Measurements from ENCODE around the gene SGCD.

SGCD gene

DNA sequence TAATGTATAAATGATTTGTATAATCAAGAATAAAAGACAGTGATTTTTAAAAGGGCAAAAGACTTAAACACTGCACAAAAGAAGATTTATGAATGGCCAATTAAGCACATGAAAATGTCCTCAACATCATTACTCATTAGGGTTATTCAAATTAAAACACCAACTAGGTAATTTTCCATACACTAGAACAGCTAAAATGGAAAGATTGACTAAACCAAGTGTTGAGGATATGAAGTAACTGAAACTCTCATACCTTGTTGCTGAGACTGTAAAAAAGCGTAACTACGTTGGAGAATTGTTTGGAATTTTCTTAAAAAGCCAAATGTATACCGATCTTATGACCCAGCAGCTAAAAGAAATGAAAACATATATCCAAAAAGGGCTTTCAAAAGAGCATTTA is 144.9 kb downstream of the SGCD start:
- no peak for DNase-seq

- no peak for DNase-seq
Measured at GRCh38 chr5:156473269-156473908, 146.4 kb downstream of the SGCD start.

- DNase-seq = no peak
Measured at GRCh38 chr5:156474251-156474650, 147.3 kb downstream of the SGCD start.

- no peak for DNase-seq
Measured at GRCh38 chr5:156475182-156476157, 148.5 kb downstream of the SGCD start.

DNA sequence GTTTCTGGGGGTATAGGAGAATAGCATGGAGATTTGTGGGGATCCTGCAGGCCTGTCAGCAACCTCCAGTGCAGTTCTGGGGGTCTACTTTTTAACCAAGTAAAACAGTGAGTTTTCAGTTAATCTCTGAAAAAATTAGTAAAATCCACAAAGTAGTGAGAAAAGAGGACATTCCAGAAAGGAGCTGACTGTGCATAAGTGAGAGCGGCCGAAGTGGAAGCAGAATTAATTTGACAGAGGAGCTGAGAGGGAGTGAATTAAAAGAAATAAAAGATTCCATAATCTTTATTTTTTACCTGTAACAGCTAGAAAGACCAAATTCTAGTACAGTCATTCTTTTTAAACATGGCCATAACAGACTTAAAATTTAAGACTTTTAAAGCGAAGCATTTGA is 149.2 kb downstream of the SGCD start:
- no peak for DNase-seq

DNA sequence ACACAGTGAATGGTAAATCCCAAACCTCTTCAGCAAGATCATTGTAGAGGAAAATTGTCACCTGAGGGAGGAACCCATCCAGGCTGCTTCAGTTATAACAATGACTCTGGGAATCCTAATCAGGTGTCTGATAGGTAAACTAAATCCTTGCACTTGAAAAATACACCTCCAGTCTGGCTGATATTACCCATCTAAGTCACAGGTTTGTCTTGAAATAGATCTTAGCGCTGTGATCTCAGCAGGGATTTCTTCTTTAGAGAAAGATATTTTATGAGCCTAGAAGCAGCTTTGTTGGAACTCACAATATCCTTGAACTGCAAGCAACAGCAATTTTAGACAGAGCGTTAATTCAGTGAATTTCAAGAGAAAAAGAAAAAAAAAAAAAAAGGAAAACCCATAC is 149.7 kb downstream of the SGCD start:
- DNase-seq = no peak

GRCh38 chr5:156477196-156477595 is 150.2 kb downstream of the SGCD start:
- no peak for DNase-seq

DNA sequence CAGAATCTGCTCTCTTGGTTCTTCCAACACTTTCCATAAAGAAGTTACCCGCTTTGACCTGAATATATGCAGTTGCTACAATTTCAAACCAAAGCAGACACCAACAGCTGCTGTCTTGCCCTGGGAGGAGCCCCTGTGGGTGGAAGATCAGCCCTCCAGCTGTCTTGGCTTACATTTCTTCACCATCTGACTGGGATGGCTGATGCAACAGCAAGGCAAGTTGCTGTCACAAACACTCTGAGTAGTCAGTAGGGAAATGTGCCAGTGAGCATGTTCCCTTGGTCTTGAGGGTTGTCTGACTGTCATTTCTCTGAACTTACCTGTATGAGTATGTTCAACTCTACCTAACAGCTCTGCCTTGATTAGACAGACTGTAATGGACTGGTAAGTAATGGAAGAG is 152.9 kb downstream of the SGCD start:
- no peak for DNase-seq

- no peak for DNase-seq
Measured at GRCh38 chr5:156481741-156482140, 154.8 kb downstream of the SGCD start.

GRCh38 chr5:156482818-156483217 is 155.9 kb downstream of the SGCD start:
- no peak for DNase-seq

- no peak for DNase-seq
Measured at GRCh38 chr5:156486394-156487238, 159.7 kb downstream of the SGCD start.

GRCh38 chr5:156491766-156492165 is 164.8 kb downstream of the SGCD start:
- no peak for DNase-seq

DNA sequence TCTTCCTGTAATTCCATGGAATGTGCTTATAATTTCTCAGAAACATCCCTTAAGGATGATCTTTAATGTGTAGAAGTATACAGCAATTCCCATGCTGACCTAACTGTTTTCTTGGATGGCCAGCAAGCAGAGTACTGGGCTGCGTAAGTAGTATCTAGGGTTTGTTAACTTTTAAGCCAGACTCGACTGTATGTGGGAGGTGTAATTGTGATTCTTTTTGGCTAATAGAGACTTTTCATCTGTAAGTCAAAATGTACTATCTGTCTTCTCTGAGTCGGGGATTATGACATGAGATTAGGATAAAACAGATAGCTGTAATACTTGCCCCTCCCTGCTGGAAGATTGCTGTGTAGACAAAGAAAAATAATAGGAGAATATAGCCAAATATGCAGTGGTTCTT is 169.3 kb downstream of the SGCD start:
- DNase-seq = no peak

DNA sequence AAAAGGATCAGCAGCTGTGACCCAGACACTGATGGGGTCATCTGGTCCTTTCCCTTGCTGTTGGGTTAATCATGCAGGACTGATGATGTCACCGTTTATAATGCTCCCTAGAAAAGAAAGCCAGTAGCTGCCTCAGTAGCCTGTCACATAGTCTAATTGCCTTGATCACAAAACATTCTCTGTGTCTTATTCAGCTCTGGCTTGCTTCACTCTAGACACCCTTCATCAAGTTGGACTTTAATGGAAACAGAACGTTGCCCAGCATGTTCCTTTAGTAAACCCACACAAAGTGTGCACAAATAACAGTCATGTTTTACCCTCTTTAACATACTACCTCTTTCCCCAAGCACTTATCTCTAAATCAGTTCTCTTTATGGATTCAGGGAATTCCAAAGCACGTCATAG is 170.8 kb downstream of the SGCD start:
- DNase-seq = no peak

GRCh38 chr5:156498226-156498980 is 171.4 kb downstream of the SGCD start:
- DNase-seq = no peak

- DNase-seq = no peak
Measured at GRCh38 chr5:156500755-156501154, 173.8 kb downstream of the SGCD start.

DNA sequence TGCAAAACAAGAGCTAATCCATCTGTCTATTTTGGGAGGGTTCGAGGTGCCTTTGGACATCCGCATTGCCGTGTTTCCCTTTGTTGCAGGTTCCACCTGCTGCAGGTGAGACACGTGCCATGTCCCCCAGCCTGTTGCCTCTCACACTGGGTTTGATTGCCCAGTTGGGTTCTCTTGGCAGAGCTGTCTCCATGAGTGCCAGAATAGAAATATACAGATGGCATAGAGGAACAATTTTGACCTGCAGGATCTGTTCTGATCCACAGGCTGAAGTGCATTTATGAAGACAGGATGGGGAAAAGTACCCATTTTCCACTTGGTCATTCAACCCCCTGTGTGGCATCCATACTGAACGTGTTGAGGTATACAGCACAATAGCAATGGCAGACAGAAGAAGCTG is 178.1 kb downstream of the SGCD start:
- DNase-seq = no peak

DNA sequence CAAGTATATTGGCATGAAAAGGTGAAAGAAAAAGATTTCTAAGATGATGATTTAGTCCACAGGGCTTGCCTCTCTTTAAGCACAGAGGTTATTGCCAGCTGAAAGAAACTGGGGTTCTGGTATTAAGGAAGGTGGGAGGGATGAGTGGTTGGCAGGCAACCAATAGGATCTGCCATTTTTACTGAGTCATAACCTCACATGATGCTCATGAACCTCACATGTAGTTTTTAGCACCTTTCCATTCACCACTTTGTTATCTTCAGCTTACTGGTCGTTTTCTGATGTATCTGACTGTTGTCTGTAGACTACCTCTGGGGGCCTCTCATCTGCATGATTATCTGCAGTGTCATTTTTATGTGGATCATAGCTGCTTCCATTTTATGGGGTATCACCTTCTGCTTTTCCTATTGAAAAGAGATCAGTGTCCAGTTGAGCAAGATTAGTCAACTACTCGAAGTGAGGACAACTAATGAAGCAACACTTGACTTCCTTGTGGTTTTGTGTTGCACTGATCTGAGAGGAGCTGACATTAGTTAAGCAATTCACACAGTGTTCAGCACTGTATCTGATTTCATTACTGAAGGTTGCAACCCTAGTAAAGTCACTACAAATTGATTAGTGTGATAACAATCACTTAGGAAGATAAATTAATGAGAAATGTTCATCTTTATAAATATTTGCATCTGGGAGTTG is 186.3 kb downstream of the SGCD start:
- no peak for DNase-seq

DNA sequence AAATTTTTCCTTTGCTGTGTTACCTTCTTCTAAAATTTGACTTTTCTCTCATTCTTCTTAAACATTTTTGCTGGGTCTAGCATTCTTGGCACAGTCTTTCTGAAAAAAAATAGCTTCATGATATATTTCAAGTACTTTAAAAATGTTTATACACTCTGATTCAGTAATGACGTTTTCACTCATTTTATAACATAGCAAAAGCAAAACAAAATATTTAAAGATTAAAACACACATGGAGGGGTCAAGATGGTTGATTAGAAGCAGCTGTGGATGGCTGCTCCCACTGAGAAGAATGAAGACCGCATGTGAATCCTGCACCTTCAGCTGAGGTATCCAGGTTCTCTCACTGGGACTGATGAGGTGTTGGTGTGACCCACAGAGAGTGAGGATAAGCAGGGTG is 188.2 kb downstream of the SGCD start:
- no peak for DNase-seq

GRCh38 chr5:156515803-156516360 is 188.9 kb downstream of the SGCD start:
- DNase-seq = no peak

GRCh38 chr5:156522651-156523529 is 195.9 kb downstream of the SGCD start:
- no peak for DNase-seq
